MV-4-11 (cell line): Measurements from ENCODE around the gene AADACL3.
"Not testable (repeated sequence)": the region's sequence is repeated elsewhere in the genome, so short reads cannot be mapped to it uniquely, and the experiment has no call there.

Experiments
- DNase-seq: peaks from one replicate; lab custom pipeline; 2025; lab: John Stamatoyannopoulos, UW

Gene AADACL3, protein sequence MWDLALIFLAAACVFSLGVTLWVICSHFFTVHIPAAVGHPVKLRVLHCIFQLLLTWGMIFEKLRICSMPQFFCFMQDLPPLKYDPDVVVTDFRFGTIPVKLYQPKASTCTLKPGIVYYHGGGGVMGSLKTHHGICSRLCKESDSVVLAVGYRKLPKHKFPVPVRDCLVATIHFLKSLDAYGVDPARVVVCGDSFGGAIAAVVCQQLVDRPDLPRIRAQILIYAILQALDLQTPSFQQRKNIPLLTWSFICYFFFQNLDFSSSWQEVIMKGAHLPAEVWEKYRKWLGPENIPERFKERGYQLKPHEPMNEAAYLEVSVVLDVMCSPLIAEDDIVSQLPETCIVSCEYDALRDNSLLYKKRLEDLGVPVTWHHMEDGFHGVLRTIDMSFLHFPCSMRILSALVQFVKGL

GRCh38 chr1:12715896-12716437, at the start of gene AADACL3:
Gene AADACL3 (plus strand): TSS chr1:12716110. CDS start chr1:12716177, 67 bp downstream.
- no peak for DNase-seq

DNA sequence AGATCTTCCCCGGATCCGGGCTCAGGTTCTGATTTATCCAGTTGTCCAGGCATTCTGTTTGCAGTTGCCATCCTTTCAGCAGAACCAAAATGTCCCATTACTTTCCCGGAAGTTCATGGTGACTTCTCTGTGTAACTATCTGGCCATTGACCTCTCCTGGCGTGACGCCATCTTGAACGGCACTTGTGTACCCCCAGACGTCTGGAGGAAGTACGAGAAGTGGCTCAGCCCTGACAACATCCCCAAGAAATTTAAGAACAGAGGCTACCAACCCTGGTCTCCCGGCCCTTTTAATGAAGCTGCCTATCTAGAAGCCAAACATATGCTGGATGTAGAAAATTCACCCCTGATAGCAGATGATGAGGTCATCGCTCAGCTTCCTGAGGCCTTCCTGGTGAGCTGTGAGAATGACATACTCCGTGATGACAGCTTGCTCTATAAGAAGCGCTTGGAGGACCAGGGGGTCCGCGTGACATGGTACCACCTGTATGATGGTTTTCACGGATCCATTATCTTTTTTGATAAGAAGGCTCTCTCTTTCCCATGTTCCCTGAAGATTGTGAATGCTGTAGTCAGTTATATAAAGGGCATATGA, 49.7 kb upstream of the AADACL3 start:
- no peak for DNase-seq

DNA sequence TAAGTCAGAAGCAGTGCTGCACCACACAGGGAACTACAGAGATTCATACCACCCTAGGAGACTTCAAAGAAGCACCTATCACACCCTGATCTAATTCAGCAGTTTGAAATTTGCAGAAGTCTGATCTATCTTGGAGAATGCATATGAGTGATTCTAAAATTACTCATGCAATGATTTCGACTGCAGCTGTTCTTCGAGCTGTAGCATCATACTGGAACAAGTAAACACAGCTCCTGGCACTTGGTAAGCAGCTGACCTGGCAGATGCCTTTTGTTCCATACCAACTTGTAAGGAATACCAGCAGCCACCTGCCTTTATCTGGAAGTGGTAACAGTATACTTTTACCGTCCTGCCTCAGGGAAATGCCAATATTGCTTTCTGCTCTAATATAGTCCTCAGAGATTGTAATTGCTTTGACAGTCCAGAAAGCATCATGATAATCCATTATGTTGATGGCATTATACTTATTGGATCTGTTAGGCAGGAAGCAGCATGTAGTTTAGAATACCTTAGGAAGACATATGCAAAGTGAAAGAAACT, 46.3 kb upstream of the AADACL3 start:
- no peak for DNase-seq

GRCh38 chr1:12674358-12674757, 41.6 kb upstream of the AADACL3 start:
- no peak for DNase-seq

GRCh38 chr1:12676122-12676521, 39.8 kb upstream of the AADACL3 start:
- not testable (repeated sequence) for DNase-seq

DNA sequence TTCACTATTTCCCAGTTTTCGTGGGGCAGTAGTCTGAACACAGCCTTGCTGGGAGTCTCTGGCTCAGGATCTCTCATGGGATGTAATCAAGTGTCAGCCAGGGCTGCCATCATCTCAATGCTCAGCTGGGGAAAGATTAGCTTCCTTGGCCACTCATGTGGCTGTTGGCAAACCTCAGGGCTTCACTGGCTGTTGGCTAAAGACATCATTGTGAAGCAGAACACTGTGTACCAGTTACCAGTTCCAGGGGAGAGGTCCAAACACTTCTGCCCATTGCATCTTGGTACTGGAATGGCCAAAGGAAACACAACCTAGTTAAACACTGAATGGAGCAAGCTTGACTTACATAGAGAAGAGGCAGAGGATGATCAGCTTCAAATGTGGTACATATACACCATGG, 38.3 kb upstream of the AADACL3 start:
- DNase-seq: no peak

DNA sequence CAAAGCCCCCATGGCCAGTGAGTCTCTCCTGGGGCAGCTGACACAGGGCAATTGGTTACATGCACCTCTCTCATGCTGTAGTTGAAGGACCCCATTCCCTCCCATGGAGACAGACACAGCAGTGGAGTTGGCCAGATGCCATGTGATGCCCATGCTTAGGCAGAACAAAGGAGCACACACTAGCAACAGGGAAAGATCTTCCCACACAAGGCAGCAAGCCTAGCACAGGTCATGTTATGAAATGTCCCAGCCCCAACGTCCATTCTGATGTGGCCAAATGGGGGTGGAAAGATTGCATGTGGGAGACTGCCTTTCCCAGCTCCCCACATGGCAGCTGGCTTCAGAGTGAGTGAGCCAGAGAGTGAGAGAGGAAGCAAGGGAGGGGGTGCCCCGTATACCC, 37.6 kb upstream of the AADACL3 start:
- DNase-seq: no peak

GRCh38 chr1:12678820-12679219, 37.1 kb upstream of the AADACL3 start:
- DNase-seq: no peak

DNA sequence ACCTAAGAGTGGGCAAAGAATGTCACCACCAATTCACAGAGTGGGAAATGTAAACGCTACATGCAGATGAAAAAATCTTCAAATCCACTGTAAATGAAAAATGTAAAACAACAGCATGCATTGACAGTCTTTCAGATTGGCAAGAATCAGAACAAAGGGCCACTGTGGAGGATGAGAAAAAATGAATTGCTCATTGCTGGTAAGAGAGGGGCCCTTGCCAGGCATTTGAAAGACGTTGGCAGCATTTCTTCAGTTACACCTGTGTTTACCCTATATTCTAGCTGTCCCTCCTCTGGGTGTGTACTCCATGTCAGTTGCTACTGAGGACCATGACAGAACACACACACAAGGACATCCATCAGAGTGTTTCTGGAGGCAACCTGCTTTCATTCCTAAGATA, 25.8 kb upstream of the AADACL3 start:
- no peak for DNase-seq

DNA sequence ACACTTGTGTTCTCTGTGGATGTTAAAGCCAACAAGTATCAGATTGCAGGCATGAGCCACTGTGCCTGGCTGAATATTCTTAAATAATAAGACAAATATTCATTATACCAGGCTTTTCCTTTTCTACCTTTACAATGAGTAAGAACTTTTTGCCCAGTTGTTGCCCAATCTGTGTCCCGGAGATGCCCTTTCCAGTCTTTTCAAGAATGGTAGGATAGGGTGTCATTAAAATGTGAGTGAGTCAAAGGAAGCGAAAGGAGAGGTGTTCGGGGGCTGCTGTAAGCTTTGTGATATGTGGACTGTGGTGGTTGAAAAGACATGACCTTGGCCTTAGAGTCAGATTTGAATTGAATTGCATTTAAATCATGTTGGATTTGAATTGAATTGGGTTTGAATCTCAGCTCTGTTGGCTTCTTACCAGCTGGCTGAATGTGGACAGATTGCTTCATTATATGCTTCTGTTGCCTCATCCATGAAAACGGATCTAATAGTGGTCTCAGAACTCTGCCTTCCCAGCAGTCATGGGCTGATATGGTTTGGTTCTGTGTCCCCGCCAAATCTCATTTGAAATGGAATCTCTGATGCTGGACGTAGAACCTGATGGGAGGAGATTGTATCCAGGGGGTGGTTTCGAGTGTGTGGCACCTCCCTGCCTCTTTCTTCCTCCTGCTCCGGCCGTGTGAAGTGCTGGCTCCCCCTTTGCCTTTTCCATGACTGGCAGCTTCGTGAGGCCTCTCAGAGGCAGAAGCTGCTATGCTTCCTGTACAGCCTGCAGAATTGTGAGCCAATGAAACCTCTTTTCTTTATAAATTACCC, 22.7 kb upstream of the AADACL3 start:
- DNase-seq: peak; percentile 0

DNA sequence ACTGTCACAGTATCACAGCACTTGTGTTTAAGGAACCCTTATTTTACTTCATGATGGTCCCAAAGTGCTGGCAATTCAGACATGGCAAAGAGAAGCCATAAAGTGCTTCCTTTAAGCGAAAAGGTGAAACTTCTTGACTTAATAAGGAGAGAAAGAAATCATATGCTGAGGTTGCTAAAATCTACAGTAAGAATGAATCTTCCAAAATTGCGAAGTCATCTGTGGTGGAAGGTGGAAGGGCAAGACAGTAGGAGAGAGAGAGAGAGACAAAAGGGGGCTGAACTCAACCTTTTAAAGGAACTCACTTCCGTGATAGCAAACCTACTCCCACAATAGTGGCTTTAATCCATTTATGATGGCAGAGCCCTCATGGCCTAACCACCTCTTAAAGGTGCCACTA, 19.3 kb upstream of the AADACL3 start:
- no peak for DNase-seq

- no peak for DNase-seq
Observed at GRCh38 chr1:12697397-12697796, 18.5 kb upstream of the AADACL3 start.

DNA sequence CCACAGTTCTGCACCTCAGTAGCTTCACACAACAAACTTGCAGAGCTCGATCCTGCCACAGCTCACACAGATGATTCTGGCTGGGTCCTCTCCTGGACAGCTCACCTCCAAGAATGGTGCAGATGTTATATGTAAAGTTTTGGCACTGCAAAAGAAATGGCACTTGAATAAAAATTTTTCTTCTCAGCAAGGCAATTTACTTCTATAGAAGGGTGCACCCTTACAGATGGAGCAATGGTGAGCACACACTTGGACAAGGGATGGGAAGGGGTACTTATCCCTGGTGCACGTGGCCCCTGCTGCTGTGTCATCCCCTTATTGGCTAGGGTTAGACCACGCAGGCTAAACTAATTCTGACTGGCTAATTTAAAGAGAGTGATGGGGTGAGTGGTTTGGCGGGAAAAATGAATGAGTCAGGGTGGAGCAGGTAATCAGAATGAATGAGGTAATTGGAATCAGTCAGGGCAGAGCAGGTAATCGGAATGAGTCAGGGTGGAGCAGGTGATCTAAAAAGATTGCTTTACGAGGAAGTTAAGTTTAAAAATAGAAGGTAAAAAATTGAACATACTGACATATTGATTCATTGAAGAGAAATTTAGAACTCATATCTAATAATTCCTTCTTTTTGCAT, 12.0 kb upstream of the AADACL3 start:
- no peak for DNase-seq

- no peak for DNase-seq
Observed at GRCh38 chr1:12706061-12706460, 9.8 kb upstream of the AADACL3 start.

GRCh38 chr1:12708396-12709090, 7.4 kb upstream of the AADACL3 start:
- no peak for DNase-seq

GRCh38 chr1:12709091-12709491, 6.8 kb upstream of the AADACL3 start:
- DNase-seq: peak; percentile 1

DNA sequence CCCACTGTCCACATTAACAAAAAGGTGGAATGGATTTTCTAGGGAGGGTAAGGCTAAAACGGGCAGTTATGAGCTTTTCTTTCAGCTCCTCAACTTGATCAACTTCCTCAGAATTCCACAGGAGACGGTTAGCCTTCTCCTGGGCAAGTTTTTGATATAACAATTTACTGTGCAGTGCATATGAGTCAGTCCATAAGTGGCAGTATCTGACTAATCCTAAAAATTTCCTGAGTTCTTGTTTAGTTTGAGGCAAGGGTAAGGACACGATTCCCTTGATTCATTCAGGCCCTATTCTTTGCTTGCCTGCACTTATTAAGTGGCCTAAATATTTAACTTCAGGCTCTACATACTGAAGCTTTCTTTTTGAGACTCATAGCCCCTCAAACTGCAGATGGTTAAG, 6.2 kb upstream of the AADACL3 start:
- DNase-seq: no peak

DNA sequence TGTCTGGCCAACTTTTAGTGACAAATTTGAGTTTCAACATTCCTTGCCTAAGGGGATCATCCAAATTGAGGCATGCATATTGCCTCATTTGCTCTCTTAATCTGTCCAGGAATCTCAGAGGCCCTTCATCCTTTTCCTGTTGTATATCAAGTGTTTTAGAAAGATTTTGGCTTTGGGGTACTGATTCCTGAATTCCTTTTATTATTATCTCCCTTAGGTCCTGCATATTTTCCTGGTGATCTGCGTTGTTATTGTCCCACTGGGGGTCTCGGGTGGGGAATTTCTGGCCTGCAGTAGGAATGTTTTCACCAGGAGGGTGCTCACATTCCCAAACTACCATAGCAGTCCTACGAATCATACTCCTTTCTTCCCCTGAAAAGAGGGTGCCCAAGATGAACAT, 4.4 kb upstream of the AADACL3 start:
- DNase-seq: no peak

- no peak for DNase-seq
Observed at GRCh38 chr1:12712076-12712475, 3.8 kb upstream of the AADACL3 start.

- no peak for DNase-seq
Observed at GRCh38 chr1:12712929-12713328, 3.0 kb upstream of the AADACL3 start.

- DNase-seq: not testable (repeated sequence)
Observed at GRCh38 chr1:12713651-12714050, 2.3 kb upstream of the AADACL3 start.
